Stimulated activated CD4-positive, alpha-beta T cell treated with anti-CD3 and anti-CD28 coated beads, Interleukin-1b, Interleukin-23, amount 100 ng/mL, for 1 hour (primary cell): ENCODE data around the gene FAAP24.
A peak's percentile ranks its signal among the peaks of the same experiment; 100 is the strongest.
"Not testable (repeated sequence)": the region's sequence is repeated elsewhere in the genome, so short reads cannot be mapped to it uniquely, and the experiment has no call there.

Source experiments
- DNase-seq, 2 donors: peaks; one replicate each; pipeline ENCODE4 v3.0.0-alpha.2; 2020; ENCODE audit warnings: low read depth in 2 of 2

Gene FAAP24, protein sequence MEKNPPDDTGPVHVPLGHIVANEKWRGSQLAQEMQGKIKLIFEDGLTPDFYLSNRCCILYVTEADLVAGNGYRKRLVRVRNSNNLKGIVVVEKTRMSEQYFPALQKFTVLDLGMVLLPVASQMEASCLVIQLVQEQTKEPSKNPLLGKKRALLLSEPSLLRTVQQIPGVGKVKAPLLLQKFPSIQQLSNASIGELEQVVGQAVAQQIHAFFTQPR

DNA sequence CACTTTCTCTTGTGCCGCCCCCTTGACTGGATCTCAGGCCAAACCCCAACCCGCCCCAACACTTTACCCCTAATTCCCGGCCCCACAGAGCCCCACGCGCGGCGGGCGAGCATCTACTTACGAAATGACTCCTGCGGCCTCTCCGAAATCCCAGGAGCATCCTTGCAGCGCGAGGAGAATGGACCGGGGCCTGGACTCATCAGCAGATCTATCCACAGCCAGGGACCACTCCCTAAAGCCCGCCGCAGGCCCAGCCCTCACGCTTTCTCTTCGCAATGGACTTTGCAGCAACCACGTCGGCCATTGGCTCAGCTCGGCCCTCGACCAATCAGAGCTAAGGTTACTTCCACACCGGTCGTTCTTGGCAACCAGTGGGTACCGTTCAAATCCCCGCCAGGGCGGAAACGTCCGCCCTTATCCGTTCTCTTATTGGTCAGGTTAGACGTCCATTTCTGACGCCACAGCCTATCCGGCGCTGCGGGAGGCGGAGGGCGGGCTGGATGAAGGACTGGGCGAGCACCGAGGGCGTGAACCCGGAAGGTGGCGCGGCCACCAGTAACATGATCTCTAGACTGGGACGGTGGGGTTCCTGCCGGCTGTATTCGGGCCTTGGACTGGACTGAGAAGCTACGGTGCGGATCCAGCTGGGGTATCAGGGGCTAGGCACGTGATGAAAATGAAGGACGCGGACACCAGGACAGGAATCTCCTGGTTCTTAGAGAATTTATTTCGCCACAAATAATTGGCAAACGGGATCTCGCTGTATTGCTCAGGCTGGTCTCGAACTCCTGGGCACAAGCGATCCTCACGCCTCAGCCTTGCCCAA lies at the start of gene FAAP24, which contains the start of gene CEP89:
Gene FAAP24 (plus strand): TSS at position 528 of the 826 bp plus-strand sequence. CDS start 955 bp downstream, outside the sequence.
Gene CEP89 (minus strand): TSS at position 244 of the 826 bp plus-strand sequence. CDS start 84 bp downstream, at position 160.
- DNase-seq: peak; percentile 96

DNA sequence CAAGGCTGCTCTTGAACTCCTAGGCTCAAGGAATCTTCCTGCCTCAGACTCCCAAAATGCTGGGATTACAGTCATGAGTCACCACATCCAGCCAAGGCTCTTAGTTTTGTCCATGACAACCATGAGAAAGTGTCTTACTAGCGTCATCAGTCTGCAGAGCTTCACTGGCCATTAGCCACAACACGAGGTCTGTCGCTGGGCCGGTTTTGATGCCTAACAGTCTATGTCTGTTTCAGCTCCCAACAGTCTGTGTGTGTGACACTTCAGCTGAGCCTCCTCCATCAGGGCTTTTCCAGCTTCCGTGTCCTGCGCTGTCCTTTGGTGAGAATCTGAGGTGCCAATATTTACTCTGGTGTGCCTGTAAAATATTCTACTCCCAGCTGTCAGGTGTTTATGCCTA lies 47.8 kb upstream of the FAAP24 start:
- no peak for DNase-seq

DNA sequence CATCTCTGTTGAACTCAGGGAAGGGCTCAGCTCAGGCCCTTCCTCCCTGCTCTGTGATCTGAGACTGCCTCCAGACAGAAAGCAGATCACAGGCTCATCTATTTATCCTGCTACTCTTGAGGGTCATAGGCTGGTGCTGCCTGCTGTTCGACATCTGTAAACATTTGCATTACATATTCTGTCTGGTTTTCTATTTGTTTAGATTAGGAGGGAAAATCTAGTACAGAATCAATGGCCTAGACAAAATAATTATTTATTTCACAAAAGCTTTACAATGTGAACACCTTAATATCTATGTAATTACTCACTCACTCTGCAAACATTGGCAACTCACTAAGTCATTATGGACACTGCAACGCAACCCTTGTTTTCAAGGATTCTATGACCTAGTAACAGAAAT lies 43.2 kb upstream of the FAAP24 start:
- DNase-seq: no peak

DNA sequence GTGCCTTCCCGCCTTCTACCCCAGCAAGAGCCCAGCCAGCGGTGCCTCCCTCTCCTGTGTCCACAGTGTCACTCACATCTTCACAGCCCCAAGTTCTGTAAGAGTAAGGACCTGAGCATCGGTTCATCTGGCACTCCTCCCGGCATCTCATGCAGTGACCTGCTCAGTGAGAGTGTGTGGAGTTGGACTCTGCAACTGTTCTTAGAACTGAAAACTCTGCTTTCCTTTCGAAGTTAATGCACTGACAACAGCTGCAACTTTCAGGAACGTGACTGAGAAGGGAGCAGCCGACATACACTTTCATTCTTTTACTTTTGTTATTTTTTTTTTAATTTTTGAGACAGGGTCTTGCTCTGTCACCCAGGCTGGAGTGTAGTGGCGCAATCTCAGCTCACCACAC lies 41.5 kb upstream of the FAAP24 start:
- DNase-seq: no peak

DNA sequence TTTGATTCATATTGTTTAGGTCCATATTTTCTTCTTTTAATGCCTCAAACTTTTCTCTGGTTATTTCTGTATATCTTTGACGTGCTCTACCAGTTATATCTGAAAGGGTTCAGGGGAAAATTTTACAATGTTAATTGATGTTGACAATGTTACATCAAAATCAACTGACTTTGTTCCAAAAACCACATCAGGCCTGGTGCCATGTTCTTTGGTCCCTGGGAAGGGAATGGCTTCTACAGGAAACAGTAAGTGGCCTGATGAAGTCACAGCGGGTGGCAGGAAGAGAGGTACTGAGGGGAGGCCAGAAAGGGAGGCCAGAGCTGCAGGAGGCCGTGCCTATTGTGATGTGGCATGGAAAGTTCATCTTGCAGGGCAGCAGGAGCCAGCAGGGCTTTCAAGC lies 38.5 kb upstream of the FAAP24 start:
- DNase-seq: no peak

DNA sequence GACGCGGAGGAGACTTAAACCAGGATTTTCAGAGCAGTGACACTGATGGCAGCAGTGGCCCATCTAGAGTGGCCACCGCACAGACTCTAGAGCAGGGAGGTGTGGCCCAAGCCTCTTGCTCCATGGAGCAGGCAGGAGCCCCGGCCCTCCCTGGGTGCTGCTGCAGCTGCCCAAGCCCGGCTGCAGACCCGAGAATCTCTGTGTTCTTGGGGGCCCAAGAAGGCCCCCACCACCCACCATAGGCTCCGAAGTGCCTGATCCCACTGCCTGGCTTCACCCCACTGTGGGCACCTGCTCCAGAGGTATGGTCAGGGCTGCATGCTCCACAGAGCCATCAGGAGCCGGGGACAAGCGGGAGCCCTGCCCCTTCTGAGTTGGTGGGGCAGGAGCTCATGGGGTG lies 36.4 kb upstream of the FAAP24 start:
- no peak for DNase-seq

DNA sequence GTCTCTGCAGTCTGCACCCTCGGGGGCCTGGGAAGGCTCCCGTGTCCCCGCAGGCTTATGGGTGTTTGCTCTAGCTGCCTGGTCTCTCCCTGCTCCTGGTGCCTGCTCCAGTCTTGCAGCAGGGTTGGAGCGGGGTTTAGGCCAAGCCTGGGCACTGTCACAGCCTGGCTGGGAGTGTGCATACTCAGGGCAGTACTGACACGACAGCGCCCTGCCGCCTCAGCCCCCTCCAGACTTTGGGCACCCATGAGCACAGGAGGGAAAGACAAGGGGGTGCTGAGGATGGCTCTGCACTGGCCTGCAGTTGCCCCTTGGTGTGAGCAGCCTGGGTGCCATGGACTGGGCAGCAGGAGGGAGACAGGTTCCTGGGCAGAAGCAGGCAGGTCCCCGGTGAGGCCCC lies 36.0 kb upstream of the FAAP24 start:
- DNase-seq: no peak

DNA sequence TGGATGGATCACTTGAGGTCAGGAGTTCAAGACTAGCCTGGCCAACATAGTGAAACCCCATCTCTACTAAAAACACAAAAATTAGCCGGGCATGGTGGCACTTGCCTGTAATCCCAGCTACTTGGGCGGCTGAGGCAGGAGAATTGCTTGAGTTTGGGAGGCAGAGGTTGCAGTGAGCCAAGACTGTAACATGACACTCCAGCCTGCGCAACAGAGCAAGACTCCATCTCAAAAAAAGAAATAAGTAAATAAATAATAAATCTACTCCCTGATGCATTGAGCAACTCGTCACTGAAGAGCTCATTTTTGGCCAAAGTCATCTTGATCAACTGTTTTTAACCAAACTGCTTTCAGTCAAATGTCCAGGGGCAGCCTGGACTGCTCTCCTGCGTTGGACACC lies 30.8 kb upstream of the FAAP24 start:
- DNase-seq: not testable (repeated sequence)

DNA sequence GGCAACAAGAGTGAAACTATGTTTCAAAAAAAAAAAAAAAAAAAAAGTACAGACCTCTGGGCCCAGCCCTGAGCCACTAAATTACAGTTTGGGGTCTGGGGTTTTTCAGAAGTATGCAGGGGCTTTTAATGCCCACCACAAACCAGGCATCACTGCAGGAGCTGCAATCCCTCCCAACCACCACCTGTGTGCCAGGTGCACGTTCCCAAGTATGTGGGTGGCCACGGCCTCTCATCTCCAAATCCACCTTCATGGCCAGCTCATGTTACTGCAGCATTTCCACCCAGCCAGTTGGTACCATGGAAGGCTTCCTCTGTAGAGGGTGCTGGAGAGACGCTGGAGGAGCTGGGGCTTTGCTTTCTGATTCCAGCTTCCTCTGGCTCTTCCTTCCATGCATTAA lies 26.8 kb upstream of the FAAP24 start:
- no peak for DNase-seq

DNA sequence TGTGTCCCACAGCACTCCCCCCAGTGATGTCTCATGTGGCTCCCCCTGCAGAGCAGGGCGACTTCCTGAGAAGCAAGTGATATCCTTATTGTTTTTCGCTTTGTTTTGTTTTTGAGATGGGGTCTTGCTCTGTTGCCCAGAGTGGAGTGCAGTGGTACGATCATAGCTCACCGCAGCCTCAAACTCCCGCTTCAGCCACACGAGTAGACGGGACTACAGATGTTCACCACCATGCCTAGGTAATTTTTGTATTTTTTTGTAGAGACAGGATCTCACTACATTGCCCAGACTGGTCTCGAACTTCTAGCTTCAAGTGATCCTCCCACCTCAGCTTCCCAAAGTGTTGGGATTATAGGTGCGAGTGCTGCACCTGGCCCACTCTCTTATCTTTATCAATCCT lies 5.3 kb upstream of the FAAP24 start:
- DNase-seq: no peak

DNA sequence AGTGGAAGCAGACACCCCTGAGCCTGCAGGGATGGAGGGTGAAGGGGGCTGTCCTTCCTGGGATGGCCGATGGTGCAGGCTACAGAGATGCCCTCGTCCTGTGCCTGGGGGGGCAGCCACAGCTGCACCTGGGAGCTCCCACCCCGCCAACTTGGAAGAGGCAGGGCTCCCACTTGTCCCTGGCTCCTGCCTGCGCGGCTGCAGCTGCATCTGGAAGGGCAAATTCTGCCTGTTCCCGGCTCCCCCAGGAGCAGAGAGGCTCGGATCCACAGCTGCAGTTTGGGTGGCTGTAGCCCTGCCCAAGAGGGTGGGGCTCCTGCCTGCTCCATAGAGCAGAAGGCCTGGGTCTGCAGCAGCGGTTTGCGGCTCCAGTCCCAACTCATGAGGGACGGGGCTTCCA lies 2.5 kb upstream of the FAAP24 start:
- DNase-seq: no peak

DNA sequence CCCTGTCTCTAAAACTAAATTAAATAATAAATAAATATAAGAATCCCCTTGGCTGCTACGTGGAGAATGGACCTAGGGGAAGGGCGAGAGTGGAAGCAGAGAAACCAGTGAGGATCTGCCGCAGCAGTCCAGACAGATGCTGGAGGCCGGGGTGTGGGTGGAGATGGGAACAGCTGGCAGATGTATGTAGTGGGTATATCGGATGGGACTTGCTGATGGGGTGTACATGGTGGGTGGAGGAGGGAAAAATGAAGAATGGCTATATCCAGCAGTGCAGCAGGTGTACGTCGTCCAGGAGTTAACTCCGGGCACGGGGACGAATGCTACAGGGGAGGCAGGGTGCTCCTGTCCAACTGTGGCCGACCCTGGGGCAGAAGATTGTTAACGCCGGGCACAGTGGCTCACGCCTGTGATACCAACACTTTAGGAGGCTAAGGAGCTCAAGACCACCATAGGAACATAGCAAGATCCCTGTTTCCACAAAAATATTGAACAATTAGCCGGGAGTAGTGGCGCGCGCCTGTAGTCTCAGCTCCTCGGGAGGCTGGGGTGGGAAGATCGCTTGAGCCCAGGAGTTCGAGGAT lies 938 bp upstream of the FAAP24 start:
- DNase-seq: no peak

DNA sequence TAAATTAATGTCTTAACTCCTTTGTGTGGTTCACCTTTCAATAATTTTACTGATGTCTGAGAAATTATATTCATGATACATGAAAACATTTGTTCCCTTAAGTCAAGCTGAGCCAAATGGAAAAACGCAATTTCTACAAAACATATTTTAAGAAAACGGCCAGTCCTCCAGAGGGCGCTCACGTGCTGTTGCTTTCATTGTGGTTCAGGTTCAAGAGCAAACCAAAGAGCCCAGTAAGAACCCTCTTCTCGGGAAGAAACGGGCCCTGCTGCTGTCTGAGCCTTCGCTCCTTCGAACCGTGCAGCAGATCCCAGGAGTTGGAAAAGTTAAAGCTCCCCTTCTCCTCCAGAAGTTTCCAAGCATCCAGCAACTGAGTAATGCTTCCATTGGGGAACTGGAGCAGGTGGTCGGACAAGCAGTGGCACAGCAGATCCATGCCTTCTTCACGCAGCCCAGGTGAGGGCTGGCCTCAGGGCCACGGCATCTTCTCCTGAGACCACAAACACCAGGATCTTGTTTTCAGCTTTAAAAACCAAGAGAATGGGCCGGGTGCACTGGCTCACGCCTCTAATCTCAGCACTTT lies 4.3 kb downstream of the FAAP24 start:
- peak; percentile 16 to 47 for DNase-seq

DNA sequence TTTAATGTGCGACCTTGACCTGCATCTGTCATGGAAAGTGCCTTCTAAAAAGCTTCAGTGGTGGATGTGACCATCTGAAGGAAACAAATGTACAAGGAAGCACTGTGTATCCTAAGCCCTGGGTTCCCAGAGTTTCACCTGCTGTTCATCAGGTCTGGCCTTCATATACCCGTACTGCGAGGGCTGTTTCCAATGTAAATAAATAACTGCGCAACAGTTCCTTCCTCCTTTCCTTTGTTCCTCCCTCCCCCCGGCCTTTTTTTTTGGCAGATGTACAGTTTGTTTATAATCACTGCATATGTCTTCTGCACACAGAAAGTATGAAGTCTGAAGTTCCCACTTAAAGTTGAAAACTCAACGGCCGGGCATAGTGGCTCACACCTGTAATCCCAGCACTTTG lies 5.2 kb downstream of the FAAP24 start:
- no peak for DNase-seq

DNA sequence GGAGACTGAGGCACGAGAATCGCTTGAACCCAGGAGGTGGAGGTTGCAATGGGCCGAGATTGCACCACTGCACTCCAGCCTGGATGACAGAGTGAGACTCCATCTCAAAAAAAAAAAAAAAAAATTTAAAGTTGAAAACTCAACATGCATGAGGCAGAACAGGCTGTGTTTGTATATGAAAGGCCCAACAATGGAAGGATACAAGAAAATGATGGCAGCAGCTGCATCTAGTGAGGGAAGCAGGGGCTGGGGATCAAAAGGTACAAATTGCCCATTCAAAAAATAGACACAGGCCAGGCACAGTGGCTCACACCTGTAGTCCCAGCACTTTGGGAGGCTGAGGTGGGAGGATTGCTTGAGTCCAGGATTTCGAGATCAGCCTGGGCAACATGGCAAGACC lies 5.8 kb downstream of the FAAP24 start:
- not testable (repeated sequence) for DNase-seq

DNA sequence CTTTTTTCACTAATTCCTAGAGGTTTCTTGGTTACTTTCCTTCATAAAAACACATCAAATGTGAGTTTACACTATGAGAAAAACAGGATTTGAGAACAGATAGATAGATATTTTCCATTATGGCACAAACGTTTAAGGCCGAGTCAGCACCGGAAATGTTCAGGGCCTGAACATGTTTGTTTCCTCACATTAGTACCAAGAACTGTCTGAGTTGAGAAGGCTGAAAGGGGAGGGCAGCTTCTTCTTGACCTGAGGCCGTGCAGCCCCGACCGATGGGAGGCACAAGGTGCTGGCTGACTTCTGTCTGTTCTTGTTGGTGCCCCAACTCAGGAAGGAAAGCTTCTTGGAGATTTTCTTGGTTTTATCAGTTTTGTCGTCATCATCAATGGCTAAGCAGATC lies 7.8 kb downstream of the FAAP24 start:
- not testable (repeated sequence) for DNase-seq

DNA sequence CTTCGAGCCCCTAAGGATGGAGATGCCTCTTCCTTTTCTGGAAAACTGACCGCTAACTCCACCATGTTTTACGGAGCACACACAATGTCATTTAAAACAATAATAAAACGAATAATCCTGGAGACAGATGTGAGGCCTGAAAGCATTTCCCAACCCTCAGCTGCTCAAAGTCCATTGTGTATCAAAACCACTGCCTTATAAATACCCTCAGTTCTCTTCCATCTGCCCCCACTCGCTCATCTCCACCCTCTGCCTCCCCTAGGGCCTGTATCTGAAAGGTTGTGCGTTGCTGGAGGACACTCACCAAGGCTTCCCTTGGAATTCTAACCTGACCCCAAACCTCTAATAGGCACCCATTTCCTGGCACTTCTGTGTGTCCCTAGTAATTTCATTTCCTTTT lies 10.4 kb downstream of the FAAP24 start:
- not testable (repeated sequence) for DNase-seq

DNA sequence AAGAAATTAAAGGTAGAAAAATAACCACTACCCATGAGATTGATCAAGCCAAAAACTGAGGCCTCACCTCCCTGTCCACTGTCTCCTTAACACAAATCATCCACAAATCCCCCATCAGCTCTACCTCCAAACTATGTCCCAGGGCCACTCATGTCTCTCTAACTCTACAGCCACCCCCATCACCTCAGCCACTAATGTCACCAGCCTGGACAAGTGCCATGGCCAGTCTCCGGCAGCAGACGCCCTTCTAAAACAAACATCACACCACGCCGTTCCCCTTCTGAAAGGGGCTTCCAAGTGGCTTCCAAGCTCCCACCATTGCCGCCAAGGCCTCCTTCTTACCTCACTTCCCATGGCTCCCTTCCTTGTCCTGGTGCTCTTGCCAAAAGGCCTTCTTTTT lies 16.2 kb downstream of the FAAP24 start:
- DNase-seq: not testable (repeated sequence)

DNA sequence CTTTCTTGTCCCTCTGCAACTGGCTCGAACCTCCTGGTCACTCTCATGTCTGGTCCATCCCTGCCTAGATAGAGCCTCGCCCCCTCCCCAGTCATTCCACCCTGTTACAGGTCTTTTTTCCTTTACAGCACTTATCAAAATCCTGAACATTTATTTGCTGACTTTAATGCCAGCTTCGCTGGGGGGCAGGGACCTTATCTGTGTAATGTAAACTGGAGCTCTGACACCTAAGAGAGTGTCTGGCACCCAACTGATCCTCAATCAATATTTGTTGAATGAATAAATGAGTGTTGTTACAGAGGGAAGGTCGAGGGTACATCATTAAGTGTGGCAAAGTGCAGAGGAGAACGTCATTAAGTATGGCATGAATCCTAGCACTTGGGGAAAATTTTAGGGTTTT lies 16.7 kb downstream of the FAAP24 start:
- no peak for DNase-seq

DNA sequence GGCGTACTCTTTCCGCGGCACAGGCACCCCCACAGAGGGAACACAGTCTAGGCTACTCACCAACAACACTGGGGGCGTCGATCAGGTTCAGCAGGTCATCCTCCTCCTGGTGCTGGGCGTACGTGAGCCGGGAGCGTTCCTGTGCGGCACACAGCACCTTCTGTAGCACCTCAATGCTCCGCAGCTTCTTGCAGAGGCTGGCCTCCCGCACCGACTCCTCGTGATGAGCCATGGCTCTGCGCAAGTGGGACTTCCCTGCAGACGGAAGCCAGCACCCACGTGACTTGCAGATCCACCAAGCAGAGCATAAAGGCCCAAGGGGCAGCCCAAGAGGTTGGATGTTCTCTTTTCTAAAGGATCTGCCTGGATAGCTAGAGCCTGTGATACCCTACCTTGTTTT lies 23.9 kb downstream of the FAAP24 start:
- not testable (repeated sequence) for DNase-seq

DNA sequence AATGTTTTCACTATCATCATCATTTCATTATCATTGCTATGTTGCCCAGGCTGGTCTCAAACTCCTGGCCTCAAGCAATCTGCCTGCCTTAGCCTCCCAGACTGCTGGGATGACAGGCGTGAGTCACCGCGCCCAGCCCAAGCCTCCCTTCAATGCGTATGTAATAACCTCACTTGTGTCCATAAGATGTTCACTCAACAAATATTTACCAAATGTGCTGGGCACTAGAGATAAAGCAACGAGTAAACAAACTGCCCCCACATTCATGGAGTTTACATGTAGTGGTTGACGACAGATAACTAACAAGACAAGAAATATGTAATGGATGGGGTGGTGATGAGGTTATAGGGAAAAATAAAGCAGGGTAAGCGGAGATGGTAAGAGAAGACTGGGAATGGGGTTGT lies 25.0 kb downstream of the FAAP24 start:
- DNase-seq: not testable (repeated sequence)

DNA sequence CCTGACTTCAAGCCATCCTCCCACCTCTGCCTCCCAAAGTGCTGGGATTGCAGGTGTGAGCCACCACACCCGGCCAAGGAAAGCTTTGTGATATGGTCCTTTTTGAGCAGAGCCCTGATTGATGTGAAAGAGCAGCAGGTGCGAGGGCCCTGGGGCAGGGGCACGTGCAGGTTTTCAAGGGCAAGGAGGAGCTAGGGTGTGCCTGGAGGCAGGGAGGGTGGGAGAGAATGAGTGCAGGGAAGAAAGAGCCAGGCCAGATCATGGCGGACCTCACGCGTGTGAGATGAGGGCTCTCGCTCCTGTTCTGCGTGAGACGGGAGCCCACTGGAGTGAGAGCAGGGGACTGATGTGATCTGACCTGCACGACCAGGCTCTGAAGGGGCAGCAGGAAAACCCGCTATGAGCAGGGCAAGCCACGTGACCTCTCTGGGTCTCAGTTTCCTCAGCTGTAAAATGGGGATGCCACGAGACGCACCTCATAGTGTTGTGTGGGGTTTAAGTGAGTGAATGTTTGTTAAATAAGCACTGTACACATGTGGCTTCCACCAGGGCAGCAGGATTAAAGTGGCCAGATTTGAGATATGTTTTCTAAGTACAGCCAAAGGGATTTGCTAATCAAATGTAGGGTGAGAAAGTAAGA lies 25.8 kb downstream of the FAAP24 start:
- no peak for DNase-seq
